ENCODE measurements around the gene GDF9.

The GDF9 gene

DNA sequence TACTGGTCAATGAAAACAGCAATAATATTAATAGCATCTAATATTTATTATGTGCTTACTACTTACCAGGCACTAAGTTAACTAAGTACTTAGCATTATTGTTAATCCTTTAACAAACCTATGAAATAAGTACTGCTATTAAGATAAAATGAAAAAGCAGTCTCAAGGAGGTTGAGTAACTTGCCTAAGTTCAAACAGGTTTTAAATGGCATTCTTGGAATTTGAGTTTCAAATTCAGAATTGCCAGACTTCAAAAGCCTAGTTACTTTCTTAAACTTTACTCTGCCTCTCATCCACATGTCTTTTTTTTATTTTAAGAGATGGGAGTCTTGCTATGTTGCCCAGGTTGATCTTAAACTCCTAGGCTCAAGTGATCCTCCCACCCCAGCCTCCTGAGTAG, 23.2 kb upstream of the GDF9 start:
- no peak overlapping the region for H3K27ac ChIP-seq (ENCODE audit: low read depth, low read length)
- H3K4me3 ChIP-seq (ENCODE audit: low read depth, low read length): no peak overlapping the region
- H3K36me3 ChIP-seq (ENCODE audit: control insufficient read depth, insufficient read depth, low read length): peaks cover 95% of the 10 kb centered on the region
- no peaks in the 10 kb centered on the region for H3K9me3 ChIP-seq (ENCODE audit: control insufficient read depth, insufficient read depth, low read length)
- no peak overlapping the region for H3K9ac ChIP-seq (ENCODE audit: low read depth, low read length)
- no peaks in the 10 kb centered on the region for H3K27me3 ChIP-seq (ENCODE audit: control insufficient read depth, insufficient read depth, low read length)
- H3K4me1 ChIP-seq (ENCODE audit: control insufficient read depth, insufficient read depth, low read length): no peaks in the 10 kb centered on the region

DNA sequence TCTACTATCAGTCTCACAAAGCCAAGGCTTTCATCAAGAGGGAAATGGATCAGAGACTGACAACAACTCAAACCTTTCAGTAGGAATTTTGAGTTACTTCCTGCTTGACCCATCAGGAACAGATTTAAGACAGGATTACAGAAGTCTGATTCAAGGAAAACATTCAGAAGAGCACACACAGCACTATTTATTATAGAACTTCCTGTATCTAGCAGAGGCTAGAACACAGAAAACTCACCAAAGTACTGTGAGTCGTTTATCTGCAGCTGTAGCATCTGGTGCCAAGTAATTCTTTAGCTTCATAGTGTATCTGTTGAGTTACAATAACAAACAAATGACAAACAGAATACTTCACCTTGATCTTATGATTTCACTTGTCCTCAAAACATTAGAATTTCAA, 21.0 kb upstream of the GDF9 start:
- Histone ChIP-seq H3K9me3 (ENCODE audit: control insufficient read depth, insufficient read depth, low read length) (no peaks in the 10 kb centered on the region), H3K27ac (ENCODE audit: low read depth, low read length) (no peak overlapping the region), H3K9ac (ENCODE audit: low read depth, low read length) (no peak overlapping the region), H3K36me3 (ENCODE audit: control insufficient read depth, insufficient read depth, low read length) (peaks cover 97% of the 10 kb centered on the region), H3K4me3 (ENCODE audit: low read depth, low read length) (no peak overlapping the region), H3K27me3 (ENCODE audit: control insufficient read depth, insufficient read depth, low read length) (no peaks in the 10 kb centered on the region), H3K4me1 (ENCODE audit: control insufficient read depth, insufficient read depth, low read length) (no peaks in the 10 kb centered on the region)

DNA sequence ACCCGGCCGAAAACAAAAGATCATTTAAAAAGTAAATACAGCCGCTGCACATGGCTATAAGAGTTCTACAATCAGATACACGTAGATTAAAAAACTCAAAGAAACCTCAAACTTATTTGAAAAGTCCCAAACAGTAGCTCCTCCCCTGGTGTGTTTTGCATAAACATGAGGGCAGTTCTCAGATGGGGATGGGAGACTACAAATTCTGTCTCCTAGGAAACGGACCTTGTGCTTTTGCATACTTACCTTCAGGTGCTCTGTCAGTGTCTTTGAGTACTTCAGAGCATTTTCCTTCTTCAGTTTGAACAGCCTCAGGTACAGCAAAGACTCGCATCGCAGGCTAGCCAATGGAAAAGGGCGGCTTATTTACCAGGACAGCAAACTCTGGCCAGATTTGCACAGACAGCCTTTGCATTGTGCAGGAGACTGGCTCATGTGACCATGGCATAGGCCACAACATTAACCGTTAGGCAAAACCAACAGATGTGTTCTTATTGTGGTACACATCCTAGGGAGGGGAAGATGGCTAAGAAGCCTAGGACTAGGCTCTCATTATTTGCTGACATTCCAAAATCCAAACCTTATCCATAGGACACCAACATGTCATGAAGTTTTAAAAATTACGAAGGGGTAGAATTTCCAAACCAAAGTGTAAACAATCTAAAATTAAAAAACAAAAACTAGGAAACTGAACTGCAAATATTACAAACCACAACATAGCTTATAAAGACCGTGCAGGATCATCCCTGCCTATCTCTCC, 20.0 kb upstream of the GDF9 start:
- no peak overlapping the region for H3K4me3 ChIP-seq (ENCODE audit: low read depth, low read length)

DNA sequence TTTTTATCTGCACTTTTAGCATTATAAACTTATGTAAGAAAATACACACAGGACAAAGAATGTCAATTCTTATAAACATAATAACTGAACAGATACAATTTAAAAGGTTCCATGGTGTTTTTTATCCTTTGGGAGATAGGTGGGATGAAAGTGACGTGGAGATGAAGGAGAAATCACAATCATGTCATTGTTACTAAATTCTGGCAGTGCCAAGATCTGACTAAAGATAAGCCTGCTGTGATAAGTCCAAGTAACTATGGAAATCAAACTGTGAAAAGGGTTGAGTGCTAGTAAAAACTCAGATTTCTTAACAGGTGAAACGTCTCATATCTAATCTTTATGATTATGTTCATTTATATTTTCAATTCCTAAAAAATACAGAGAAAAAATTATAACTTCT, 18.3 kb upstream of the GDF9 start:
- no peak overlapping the region for H3K9ac ChIP-seq (ENCODE audit: low read depth, low read length)
- peaks cover 98% of the 10 kb centered on the region for H3K36me3 ChIP-seq (ENCODE audit: control insufficient read depth, insufficient read depth, low read length)
- no peaks in the 10 kb centered on the region for H3K4me1 ChIP-seq (ENCODE audit: control insufficient read depth, insufficient read depth, low read length)
- no peaks in the 10 kb centered on the region for H3K27me3 ChIP-seq (ENCODE audit: control insufficient read depth, insufficient read depth, low read length)
- H3K9me3 ChIP-seq (ENCODE audit: control insufficient read depth, insufficient read depth, low read length): no peaks in the 10 kb centered on the region
- no peak overlapping the region for H3K4me3 ChIP-seq (ENCODE audit: low read depth, low read length)
- no peak overlapping the region for H3K27ac ChIP-seq (ENCODE audit: low read depth, low read length)

More for the DNA sequence above, 20.0 kb upstream of the GDF9 start:
- H3K36me3 ChIP-seq (ENCODE audit: control insufficient read depth, insufficient read depth, low read length): peaks cover 97% of the 10 kb centered on the region
- no peak overlapping the region for H3K9ac ChIP-seq (ENCODE audit: low read depth, low read length)
- H3K4me1 ChIP-seq (ENCODE audit: control insufficient read depth, insufficient read depth, low read length): no peaks in the 10 kb centered on the region
- no peak overlapping the region for H3K27ac ChIP-seq (ENCODE audit: low read depth, low read length)
- H3K27me3 ChIP-seq (ENCODE audit: control insufficient read depth, insufficient read depth, low read length): no peaks in the 10 kb centered on the region
- H3K9me3 ChIP-seq (ENCODE audit: control insufficient read depth, insufficient read depth, low read length): no peaks in the 10 kb centered on the region

DNA sequence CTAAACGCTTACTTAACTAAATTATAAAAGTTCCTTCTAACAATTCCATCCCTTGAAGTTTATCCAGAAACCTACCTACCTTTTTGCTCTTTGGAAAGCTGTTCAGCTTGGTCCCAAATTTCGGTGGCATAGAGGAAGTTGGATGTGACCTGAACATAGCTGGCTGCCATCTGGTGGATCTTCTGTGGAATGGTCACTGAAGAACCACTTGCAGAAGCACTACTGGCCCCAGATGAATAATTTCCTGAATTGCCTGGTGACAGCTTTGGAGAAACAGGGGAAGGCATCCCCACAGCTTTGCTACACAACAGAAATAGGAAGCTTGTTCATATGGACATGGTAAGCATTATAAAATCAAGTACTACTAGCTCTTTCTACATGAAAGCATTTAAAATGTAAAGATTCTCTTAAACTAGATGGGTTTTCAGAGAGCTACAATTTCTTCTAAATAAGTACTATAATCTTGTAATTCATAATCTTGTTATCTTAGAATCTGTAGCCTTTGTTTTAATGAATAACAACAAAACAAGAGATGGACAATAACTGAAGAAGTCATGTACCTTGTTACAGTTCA, 17.1 kb upstream of the GDF9 start:
- Histone ChIP-seq H3K9ac (ENCODE audit: low read depth, low read length) (no peak overlapping the region), H3K27ac (ENCODE audit: low read depth, low read length) (no peak overlapping the region), H3K36me3 (ENCODE audit: control insufficient read depth, insufficient read depth, low read length) (peaks cover 99% of the 10 kb centered on the region), H3K4me1 (ENCODE audit: control insufficient read depth, insufficient read depth, low read length) (no peaks in the 10 kb centered on the region), H3K9me3 (ENCODE audit: control insufficient read depth, insufficient read depth, low read length) (no peaks in the 10 kb centered on the region), H3K4me3 (ENCODE audit: low read depth, low read length) (no peak overlapping the region), H3K27me3 (ENCODE audit: control insufficient read depth, insufficient read depth, low read length) (no peaks in the 10 kb centered on the region)

DNA sequence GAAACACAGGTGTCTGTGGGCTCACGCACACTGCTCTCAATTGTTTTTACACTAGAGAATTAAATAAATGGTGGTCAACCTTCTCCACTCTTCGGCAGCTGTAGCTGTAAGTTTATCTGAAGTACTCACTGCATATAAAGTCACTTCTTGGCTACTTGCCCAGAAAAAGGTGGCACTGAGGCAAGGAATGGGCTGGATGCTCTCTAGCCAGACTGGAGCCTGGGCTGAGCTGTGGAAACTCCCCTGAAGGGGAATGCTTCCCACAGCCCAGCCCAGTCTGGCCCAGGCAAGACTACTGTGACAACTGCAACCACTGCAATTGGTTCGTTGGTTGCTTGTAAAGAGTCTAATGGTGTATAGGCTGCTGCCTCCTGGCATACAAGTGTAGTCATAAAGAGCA, 11.7 kb upstream of the GDF9 start:
- Histone ChIP-seq H3K4me3 (ENCODE audit: low read depth, low read length) (no peak overlapping the region), H3K4me1 (ENCODE audit: control insufficient read depth, insufficient read depth, low read length) (no peaks in the 10 kb centered on the region), H3K27me3 (ENCODE audit: control insufficient read depth, insufficient read depth, low read length) (no peaks in the 10 kb centered on the region), H3K36me3 (ENCODE audit: control insufficient read depth, insufficient read depth, low read length) (peaks cover 81% of the 10 kb centered on the region), H3K27ac (ENCODE audit: low read depth, low read length) (no peak overlapping the region), H3K9me3 (ENCODE audit: control insufficient read depth, insufficient read depth, low read length) (no peaks in the 10 kb centered on the region), H3K9ac (ENCODE audit: low read depth, low read length) (no peak overlapping the region)

DNA sequence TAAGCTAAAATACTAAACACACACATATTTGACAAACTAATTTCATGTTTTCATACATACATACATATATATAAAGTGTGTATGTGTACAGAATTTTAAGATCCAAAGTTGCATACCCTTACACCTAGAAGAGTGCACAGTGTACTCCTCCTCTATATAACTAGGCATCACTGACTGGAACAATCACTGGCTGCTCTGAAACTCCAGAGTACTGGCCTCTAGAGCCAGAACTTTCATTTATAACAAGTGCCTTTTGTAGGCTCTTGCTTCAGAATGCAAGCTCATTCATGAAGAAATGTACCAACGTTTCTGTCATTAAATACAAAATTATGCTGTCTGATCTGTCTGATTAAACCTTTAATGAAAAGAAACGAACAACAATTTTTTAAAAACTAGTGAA, 11.2 kb upstream of the GDF9 start:
- H3K9ac ChIP-seq (ENCODE audit: low read depth, low read length): no peak overlapping the region
- H3K27ac ChIP-seq (ENCODE audit: low read depth, low read length): no peak overlapping the region
- no peaks in the 10 kb centered on the region for H3K27me3 ChIP-seq (ENCODE audit: control insufficient read depth, insufficient read depth, low read length)
- H3K4me1 ChIP-seq (ENCODE audit: control insufficient read depth, insufficient read depth, low read length): no peaks in the 10 kb centered on the region
- no peaks in the 10 kb centered on the region for H3K9me3 ChIP-seq (ENCODE audit: control insufficient read depth, insufficient read depth, low read length)
- H3K36me3 ChIP-seq (ENCODE audit: control insufficient read depth, insufficient read depth, low read length): peaks cover 77% of the 10 kb centered on the region
- no peak overlapping the region for H3K4me3 ChIP-seq (ENCODE audit: low read depth, low read length)

DNA sequence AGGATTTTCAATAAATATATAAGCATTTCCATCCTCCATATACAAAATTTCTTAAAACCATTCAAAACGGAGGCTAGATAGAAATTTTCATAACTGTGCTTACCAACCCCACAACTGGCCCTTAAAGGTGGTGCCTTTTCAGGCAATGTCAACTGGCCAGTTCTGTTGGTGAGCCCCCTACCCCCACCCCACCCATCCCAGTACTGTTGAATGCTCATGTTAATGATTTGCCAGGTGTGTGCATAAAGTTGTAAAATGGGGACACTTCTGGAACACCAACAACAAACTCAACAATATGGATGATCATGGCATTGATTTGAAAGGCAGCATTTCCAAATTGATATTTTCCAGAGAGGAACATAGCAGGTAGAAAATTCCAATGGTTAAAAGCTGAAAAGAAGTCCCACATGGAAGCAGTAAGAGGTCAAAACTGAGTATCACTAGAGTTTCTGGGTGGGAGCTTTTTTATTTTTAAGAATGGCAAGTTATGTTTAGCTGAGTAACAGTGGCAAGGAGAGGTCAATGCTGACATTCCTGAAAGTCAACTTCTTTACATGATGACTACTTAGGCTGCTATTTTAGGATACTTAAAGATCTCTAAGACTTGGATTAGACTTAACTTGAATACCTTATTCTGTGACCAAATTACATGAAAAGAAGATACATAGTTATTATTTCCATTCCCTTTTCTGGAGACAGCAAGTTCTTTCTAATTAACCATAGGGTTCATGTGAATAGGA, 9.9 kb upstream of the GDF9 start:
- H3K9me3 ChIP-seq (ENCODE audit: control insufficient read depth, insufficient read depth, low read length): no peaks in the 10 kb centered on the region
- H3K27me3 ChIP-seq (ENCODE audit: control insufficient read depth, insufficient read depth, low read length): no peaks in the 10 kb centered on the region
- peaks cover 69% of the 10 kb centered on the region for H3K36me3 ChIP-seq (ENCODE audit: control insufficient read depth, insufficient read depth, low read length)
- H3K27ac ChIP-seq (ENCODE audit: low read depth, low read length): no peak overlapping the region
- no peak overlapping the region for H3K9ac ChIP-seq (ENCODE audit: low read depth, low read length)
- no peak overlapping the region for H3K4me3 ChIP-seq (ENCODE audit: low read depth, low read length)
- H3K4me1 ChIP-seq (ENCODE audit: control insufficient read depth, insufficient read depth, low read length): no peaks in the 10 kb centered on the region

DNA sequence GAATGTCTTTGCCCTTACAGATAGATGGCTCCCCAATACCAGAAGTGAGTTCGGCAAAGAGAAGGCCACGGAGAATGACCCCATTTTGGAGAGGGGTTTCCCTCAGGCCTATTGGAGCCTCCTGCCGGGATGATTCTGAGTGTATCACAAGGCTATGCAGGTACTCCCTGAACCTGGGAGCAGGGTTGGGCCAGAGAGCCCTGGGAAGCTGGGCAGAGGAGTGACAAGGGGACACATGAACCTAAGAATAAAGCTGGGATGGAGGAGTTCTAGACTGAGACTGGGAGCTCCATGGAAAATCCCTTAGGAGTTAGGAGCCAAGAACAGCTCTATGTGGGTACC, 7.6 kb upstream of the GDF9 start:
- H3K4me3 ChIP-seq (ENCODE audit: low read depth, low read length): no peak overlapping the region
- peaks cover 65% of the 10 kb centered on the region for H3K36me3 ChIP-seq (ENCODE audit: control insufficient read depth, insufficient read depth, low read length)
- no peaks in the 10 kb centered on the region for H3K9me3 ChIP-seq (ENCODE audit: control insufficient read depth, insufficient read depth, low read length)
- H3K9ac ChIP-seq (ENCODE audit: low read depth, low read length): no peak overlapping the region
- no peaks in the 10 kb centered on the region for H3K4me1 ChIP-seq (ENCODE audit: control insufficient read depth, insufficient read depth, low read length)
- H3K27ac ChIP-seq (ENCODE audit: low read depth, low read length): peak overlapping the region; percentile 34
- H3K27me3 ChIP-seq (ENCODE audit: control insufficient read depth, insufficient read depth, low read length): no peaks in the 10 kb centered on the region

DNA sequence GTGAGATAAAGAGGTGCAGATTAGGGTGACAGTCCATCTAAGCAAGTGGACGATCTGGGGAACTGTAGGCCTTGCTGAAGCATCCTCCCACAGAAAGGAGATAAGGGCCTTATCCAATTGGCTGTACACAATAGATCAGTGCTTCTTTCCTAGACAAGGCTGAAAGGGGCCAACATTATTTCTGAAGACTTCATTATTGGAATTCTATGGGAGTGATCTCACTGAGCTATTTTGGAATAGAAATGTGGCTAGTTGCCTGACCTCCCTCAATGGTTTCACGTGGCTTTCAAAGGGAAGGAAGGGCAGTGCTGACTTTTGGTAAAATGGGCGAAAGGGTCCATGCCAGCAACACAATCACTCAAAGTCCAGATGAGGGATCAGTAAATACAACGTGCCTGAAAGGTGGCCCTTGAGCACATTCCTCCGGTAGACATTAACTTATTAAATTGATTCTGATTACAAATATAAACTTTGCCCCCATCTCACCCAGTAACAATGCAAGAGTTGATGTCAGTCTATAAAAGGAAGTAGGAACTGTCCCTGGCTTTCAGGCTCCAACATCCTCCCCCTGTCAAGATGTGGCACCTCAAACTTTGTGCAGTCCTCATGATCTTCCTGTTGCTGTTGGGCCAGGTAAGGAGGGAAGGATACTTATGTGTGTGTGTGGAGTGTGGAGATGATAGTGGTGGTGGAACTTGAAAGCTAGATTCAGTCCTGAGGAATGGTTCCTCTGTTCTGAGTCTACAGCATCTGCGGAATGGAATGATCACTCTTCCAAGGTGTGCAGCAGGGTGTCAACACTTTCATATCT, 7.1 kb upstream of the GDF9 start, which contains the start of gene LEAP2:
LEAP2 (plus strand) TSS at position 550 of the 811 bp plus-strand sequence; CDS start at position 577, 27 bp downstream.
- H3K27me3 ChIP-seq (ENCODE audit: control insufficient read depth, insufficient read depth, low read length): no peaks in the 10 kb centered on the region
- no peaks in the 10 kb centered on the region for H3K4me1 ChIP-seq (ENCODE audit: control insufficient read depth, insufficient read depth, low read length)
- H3K36me3 ChIP-seq (ENCODE audit: control insufficient read depth, insufficient read depth, low read length): peaks cover 65% of the 10 kb centered on the region
- H3K9me3 ChIP-seq (ENCODE audit: control insufficient read depth, insufficient read depth, low read length): no peaks in the 10 kb centered on the region
- H3K27ac ChIP-seq (ENCODE audit: low read depth, low read length): peak within 1 kb of the TSS; percentile 34
- no peak within 1 kb of the TSS for H3K9ac ChIP-seq (ENCODE audit: low read depth, low read length)
- H3K4me3 ChIP-seq (ENCODE audit: low read depth, low read length): no peak within 1 kb of the TSS
